HL-60 (cell line): Measurements from ENCODE around the gene B3GNT9.

ENCODE experiments used
- CTCF ChIP-seq: IDR thresholded peaks from one replicate; pipeline ENCODE4 v1.5.1; 2011; ENCODE audit warnings: low read length, control low read depth, inconsistent platforms; ENCODE audit not compliant: insufficient read depth
- GABPA ChIP-seq: IDR thresholded peaks from 2 replicates; pipeline ENCODE4 v1.6.1; 2012; ENCODE audit warnings: low read depth
- POLR2AphosphoS5 ChIP-seq: IDR thresholded peaks from 2 replicates; pipeline ENCODE4 v1.6.1; 2012; ENCODE audit warnings: low read depth
- SPI1 ChIP-seq: IDR thresholded peaks from 2 replicates; pipeline ENCODE4 v1.6.1; 2012; ENCODE audit warnings: low read depth, mild to moderate bottlenecking, borderline replicate concordance
- TF ChIP-seq, protein P1 (sequence below): IDR thresholded peaks from 2 replicates; pipeline ENCODE4 v1.6.1; 2012; ENCODE audit warnings: low read depth; ENCODE audit not compliant: insufficient replicate concordance

GRCh38 chr16:67108489-67108888 lies 42.3 kb downstream of the B3GNT9 start:
- TF ChIP-seq POLR2AphosphoS5 (no peak), CTCF (no peak), SPI1 (no peak), GABPA (no peak)
- TF ChIP-seq, protein P1, sequence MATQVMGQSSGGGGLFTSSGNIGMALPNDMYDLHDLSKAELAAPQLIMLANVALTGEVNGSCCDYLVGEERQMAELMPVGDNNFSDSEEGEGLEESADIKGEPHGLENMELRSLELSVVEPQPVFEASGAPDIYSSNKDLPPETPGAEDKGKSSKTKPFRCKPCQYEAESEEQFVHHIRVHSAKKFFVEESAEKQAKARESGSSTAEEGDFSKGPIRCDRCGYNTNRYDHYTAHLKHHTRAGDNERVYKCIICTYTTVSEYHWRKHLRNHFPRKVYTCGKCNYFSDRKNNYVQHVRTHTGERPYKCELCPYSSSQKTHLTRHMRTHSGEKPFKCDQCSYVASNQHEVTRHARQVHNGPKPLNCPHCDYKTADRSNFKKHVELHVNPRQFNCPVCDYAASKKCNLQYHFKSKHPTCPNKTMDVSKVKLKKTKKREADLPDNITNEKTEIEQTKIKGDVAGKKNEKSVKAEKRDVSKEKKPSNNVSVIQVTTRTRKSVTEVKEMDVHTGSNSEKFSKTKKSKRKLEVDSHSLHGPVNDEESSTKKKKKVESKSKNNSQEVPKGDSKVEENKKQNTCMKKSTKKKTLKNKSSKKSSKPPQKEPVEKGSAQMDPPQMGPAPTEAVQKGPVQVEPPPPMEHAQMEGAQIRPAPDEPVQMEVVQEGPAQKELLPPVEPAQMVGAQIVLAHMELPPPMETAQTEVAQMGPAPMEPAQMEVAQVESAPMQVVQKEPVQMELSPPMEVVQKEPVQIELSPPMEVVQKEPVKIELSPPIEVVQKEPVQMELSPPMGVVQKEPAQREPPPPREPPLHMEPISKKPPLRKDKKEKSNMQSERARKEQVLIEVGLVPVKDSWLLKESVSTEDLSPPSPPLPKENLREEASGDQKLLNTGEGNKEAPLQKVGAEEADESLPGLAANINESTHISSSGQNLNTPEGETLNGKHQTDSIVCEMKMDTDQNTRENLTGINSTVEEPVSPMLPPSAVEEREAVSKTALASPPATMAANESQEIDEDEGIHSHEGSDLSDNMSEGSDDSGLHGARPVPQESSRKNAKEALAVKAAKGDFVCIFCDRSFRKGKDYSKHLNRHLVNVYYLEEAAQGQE: no peak
